Activated naive CD8-positive, alpha-beta T cell treated with anti-CD3 and anti-CD28 coated beads, Interleukin-2, amount 10 ng/mL, durations not matched to agents 7 days and 5 days (primary cell): ENCODE measurements around the gene QSOX2. TPM values are rescaled to one million over a fixed set of nuclear protein-coding genes. Genes with fewer than 3 reads are reported as not detected.

ENCODE experiments used
- ATAC-seq: fragments of 150-1000 bp; cut with Tn5 transposase; one replicate; pipeline ENCODE4 v1.10.0; 2021; ENCODE audit warnings: low read depth, moderate library complexity
- POLR2A ChIA-PET: fragments of 350-600 bp; sonication (Branson Sonifier 250); formaldehyde crosslinking; loops from one replicate; lab custom pipeline; 2021; ENCODE audit warnings: antibody characterized with exemption; lab: Charles Lee
- DNase-seq: peaks from one replicate; pipeline ENCODE4 v3.0.0; 2021
- H3K27ac Mint-ChIP-seq: one replicate; pipeline ENCODE4 v1.8.0; 2022; ENCODE audit warnings: mild to moderate bottlenecking, mixed read lengths
- H3K27me3 Mint-ChIP-seq: one replicate; pipeline ENCODE4 v1.8.0; 2022; ENCODE audit warnings: mild to moderate bottlenecking, moderate library complexity, mixed read lengths
- H3K36me3 Mint-ChIP-seq: one replicate; pipeline ENCODE4 v1.8.0; 2021; ENCODE audit warnings: mild to moderate bottlenecking, mixed read lengths
- H3K4me1 Mint-ChIP-seq: one replicate; pipeline ENCODE4 v1.8.0; 2021; ENCODE audit warnings: mixed read lengths
- H3K4me3 Mint-ChIP-seq: one replicate; pipeline ENCODE4 v1.8.0; 2022; ENCODE audit warnings: mild to moderate bottlenecking, moderate library complexity, mixed read lengths
- H3K9me3 Mint-ChIP-seq: one replicate; pipeline ENCODE4 v1.8.0; 2021; ENCODE audit warnings: mixed read lengths
- total RNA-seq, 2 experiments: library from RNA; stranded (reverse); gene quantifications; one replicate each; pipeline ENCODE4 v1.2.3, GENCODE V29; 2021

The QSOX2 gene
- total RNA-seq, 2 experiments from 2014 or later = 12.4 to 12.8 TPM

DNA sequence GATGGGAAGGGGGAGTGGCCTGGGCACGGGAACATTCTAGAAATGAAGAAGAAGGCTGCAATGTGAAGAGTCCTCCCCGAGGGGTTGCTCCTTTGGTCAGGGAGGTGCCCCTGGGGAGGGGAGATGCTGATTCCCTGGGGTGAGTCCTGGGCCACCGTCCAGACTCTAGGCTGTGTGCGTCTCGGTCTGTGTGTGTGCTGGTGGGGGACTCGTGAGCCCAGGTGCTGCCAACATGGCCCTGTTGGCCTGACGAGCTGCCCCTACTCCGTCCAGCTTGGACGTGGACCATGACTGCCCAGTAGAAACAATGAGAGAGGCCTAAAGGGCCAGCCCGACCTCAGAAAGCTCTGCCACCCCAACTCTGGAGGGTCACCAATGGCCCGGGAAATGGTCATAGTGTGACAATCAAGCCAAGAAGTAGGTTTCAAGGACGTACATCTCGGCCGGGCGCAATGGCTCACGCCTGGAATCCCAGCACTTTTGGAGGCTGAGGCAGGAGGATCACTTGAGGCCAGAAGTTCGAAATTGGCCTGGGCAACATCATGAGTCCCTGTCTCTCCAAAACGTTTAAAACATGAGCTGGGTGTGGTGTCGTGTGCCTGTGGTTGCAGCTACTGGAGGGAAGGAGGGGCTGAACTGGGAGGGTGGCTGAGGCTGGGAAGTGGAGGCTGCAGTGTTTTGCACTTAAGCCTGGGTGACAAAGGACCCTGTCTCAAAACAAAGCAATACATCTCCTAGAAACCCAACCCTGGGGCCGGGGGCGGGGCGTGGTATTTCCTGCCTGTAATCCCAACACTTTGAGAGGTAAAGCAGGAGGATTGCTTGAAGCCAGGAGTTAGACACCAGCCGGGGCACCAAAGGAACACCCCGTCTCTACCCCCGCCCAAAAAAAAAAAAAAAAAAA, 57.7 kb downstream of the QSOX2 start:
- ATAC-seq (no peak), DNase-seq (no peak)
- Mint-ChIP-seq H3K27me3 (peaks cover 39% of the 10 kb centered on the region), H3K4me3 (no peak overlapping the region), H3K36me3 (no peaks in the 10 kb centered on the region), H3K9me3 (no peaks in the 10 kb centered on the region), H3K4me1 (no peaks in the 10 kb centered on the region), H3K27ac (no peak overlapping the region)
- POLR2A ChIA-PET = interaction anchor here (0.6 kb wide), 1 partner anchor 260 kb away, joined by 5 read pairs; no protein-coding TSS in a partner anchor

DNA sequence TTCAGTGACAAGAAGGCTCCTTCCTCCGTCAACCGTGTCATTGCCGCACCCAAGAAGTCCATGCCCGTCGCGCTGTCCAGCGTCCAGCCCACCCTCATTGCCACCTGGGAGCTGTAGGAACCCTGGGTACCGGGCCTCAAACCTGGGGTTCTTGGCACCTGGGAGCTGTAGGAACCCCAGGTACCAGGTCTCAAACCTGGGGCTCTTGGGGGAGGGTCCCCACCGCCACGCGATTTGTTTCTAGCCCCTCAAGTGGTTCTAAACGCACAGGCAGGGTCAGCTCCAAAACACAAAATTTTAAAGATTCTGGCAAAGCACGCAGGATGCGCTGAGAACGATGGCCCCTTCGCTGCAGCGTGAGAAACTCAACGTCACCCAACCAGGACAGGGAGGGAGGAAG, 58.4 kb downstream of the QSOX2 start:
- H3K4me3 Mint-ChIP-seq = no peak overlapping the region
- DNase-seq = no peak
- peaks cover 34% of the 10 kb centered on the region for H3K27me3 Mint-ChIP-seq
- POLR2A ChIA-PET = no interaction called here
- no peaks in the 10 kb centered on the region for H3K36me3 Mint-ChIP-seq
- H3K9me3 Mint-ChIP-seq = no peaks in the 10 kb centered on the region
- no peaks in the 10 kb centered on the region for H3K4me1 Mint-ChIP-seq
- H3K27ac Mint-ChIP-seq = no peak overlapping the region
- ATAC-seq = no peak

DNA sequence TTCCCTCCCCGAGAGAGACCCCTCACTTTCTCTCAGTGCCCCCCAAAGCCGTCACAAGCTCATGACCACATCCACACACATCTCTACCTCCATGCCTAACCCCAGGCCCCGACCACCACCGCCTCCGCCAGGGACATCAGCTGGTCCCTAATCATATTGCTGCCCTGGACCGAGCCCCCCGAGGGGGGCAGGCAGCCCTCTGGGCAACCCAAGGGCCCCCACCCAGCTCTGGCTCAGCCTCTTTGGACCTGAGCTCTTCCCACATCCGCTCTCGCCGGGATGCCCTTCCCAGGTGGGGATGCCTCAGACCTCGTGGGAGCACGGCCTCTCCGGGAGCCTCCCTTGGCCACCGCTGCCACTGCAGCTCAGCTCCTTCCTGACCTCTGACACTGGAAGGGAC, 59.2 kb downstream of the QSOX2 start:
- POLR2A ChIA-PET = no interaction called here
- no peak overlapping the region for H3K4me3 Mint-ChIP-seq
- no peak overlapping the region for H3K27ac Mint-ChIP-seq
- no peaks in the 10 kb centered on the region for H3K36me3 Mint-ChIP-seq
- H3K9me3 Mint-ChIP-seq = no peaks in the 10 kb centered on the region
- no peaks in the 10 kb centered on the region for H3K4me1 Mint-ChIP-seq
- ATAC-seq (no peak), DNase-seq (no peak)
- H3K27me3 Mint-ChIP-seq = peaks cover 26% of the 10 kb centered on the region

DNA sequence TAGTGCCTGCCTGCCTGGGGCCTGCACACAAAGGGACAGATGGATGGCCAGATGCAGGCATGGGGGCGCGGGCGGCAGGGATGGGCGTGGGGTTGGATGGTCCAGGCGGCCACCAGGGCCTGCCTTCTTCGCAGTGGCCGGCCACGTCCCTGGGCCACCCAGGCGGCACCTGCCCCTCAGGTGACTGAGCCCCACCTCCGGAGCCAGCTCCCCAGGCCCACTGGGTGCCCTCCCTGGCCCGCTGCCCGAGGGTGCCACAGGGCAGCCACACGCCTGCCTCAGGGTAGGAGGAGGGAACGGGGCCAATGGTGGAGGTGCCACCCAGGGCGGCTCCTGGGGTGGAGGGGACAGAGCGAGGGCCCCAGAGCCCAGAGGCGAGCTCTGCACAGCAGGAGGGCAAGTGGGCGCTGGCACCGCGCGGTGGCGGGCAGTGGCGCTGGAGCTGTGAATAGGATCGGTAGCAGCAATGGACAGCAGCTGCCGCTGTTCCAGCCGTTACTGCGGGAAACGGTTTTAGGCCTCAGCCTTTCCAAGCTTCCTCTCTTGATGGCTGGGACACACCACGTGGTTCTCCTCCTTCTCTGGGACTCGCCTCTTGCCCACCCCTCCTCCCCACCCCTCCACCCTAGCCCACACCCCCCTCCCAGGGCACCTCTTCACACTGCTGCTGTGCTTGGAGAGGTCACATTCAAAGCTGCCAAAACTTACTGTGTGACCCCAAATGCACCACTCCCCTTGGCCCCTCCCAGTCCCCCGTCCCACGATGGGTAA, 59.8 kb downstream of the QSOX2 start:
- no peaks in the 10 kb centered on the region for H3K9me3 Mint-ChIP-seq
- no peaks in the 10 kb centered on the region for H3K4me1 Mint-ChIP-seq
- H3K36me3 Mint-ChIP-seq = no peaks in the 10 kb centered on the region
- POLR2A ChIA-PET = no interaction called here
- ATAC-seq = no peak
- H3K27ac Mint-ChIP-seq = no peak overlapping the region
- no peak overlapping the region for H3K4me3 Mint-ChIP-seq
- H3K27me3 Mint-ChIP-seq = peaks cover 20% of the 10 kb centered on the region
- DNase-seq = no peak

DNA sequence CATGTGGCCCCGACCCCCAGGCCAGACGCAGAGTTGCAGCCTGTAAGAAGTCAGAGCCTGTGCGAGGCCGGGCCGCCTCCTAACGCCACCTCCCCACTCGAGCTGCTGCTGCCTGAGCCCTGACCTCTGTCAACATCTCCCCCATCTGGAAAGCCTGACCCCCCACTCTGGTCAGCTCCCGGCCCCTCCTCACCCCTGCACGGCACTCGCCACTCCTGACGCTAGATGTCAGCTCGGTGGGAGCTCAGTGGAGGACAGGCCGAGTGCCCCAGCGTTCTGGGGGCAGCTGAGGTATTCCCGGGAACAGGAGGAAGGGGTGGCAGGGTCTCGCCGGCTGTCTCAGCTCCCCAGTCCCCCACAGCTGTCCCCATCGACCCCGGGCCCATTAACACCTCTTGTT, 60.5 kb downstream of the QSOX2 start:
- ATAC-seq = no peak
- no peak for DNase-seq
- no peak overlapping the region for H3K27ac Mint-ChIP-seq
- peaks cover 13% of the 10 kb centered on the region for H3K27me3 Mint-ChIP-seq
- H3K4me3 Mint-ChIP-seq = no peak overlapping the region
- H3K4me1 Mint-ChIP-seq = no peaks in the 10 kb centered on the region
- H3K9me3 Mint-ChIP-seq = no peaks in the 10 kb centered on the region
- no peaks in the 10 kb centered on the region for H3K36me3 Mint-ChIP-seq
- POLR2A ChIA-PET = no interaction called here

DNA sequence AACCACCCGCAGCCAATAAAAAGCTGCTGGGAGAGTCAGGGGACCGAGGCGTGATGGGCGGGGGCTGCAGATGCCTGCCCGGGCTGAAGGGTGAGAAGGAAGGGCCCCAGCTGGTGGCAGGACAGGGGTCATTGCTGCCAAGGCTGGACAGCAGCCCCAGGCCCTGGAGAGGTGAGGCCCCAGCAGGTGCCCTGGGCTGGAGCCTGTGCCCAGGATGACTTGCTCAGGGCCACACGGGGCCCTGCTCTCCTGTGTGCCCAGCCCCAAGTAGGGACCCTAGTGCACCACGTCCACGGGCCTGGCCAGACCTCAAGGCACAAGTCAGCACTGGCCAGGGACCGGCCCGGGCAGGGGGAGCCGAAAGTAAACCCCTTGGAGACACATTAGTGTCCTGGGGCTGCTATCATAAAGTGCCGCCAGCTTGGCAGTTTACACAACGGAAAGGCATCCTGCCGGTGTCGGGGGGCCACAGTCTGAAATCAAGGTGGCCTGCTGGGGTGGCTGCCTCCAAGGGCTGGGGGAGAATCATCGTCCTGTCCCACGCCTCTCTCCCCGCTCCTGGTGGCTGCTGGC, 62.7 kb downstream of the QSOX2 start:
- POLR2A ChIA-PET = no interaction called here
- Mint-ChIP-seq H3K36me3 (no peaks in the 10 kb centered on the region), H3K4me3 (no peak overlapping the region), H3K9me3 (no peaks in the 10 kb centered on the region), H3K4me1 (no peaks in the 10 kb centered on the region), H3K27ac (no peak overlapping the region), H3K27me3 (peaks cover 10% of the 10 kb centered on the region)
- ATAC-seq = no peak
- DNase-seq = no peak

DNA sequence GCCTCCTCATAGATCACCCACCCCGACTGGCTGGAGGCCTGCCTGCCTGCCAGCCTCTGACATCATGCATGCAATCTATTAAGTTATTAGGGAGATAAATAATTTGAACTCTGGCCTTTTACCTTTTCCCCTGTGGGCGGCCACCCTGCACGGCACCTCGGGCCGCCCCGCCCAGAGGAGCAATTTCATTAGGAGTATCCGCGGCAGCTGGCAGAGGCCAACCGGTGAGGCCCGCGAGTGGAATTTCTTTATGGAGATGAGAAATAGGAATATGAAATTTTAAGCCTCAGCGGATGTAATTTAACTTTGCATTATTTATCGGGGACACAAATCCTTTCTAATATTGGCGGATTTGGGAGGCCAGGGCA, 63.2 kb downstream of the QSOX2 start:
- Mint-ChIP-seq H3K9me3 (no peaks in the 10 kb centered on the region), H3K36me3 (no peaks in the 10 kb centered on the region), H3K4me1 (no peaks in the 10 kb centered on the region), H3K27me3 (peaks cover 10% of the 10 kb centered on the region), H3K27ac (no peak overlapping the region), H3K4me3 (no peak overlapping the region)
- DNase-seq (no peak), ATAC-seq (no peak)
- POLR2A ChIA-PET = no interaction called here

DNA sequence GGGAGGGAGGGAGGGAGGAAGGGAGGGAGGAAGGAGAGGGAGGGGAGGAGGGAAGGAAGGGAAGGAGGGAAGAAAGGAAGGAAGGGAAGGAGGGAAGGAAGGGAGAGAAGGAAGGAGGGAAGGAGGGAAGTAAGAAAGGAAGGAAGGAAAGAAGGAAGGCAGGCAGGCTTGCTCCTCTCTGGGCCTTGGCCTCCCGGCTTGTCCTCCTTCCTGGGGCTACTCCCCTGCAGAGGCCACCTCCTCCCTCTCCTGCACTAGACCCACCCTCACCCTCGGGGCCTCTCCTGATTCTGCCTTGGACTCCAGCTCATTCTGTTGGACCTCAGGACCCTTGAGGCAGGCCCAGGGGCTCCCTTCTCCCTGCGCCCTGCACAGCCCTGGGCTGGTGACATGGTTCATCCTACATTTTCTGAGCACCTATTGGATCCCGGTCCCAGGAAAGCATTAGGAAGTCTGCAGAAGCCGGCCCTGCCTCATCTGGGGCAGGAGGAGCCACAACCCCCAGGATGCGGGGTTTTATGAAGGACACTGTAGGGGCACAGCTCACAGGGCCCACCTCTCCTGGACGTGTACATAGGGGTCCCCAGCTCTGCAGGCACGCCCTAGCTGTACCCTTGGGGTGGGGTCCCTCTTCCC, 63.7 kb downstream of the QSOX2 start:
- Mint-ChIP-seq H3K27ac (no peak overlapping the region), H3K4me1 (no peaks in the 10 kb centered on the region), H3K4me3 (no peak overlapping the region), H3K36me3 (no peaks in the 10 kb centered on the region), H3K9me3 (no peaks in the 10 kb centered on the region), H3K27me3 (peaks cover 10% of the 10 kb centered on the region)
- DNase-seq (no peak), ATAC-seq (no peak)
- POLR2A ChIA-PET = no interaction called here

DNA sequence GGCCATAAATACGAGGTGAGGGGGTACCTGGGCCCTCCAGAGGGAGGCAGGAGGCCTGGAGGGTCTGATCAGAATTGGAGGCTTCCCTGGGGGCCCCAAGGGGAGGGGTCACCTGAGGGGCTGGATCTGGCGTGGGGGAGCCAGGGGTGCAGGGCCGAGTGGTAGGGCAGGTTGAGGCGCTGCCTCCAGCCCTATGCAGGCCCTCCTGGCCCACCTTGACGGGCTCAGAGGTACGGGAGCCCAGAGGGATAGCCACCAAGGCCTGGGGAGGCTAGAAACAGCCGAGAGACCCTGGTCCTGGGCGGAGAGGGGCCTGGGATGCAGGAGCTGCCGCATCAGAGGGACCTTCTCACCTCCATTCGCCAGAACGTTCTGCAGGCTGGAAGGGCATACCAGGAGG, 65.0 kb downstream of the QSOX2 start:
- no peaks in the 10 kb centered on the region for H3K36me3 Mint-ChIP-seq
- POLR2A ChIA-PET = no interaction called here
- DNase-seq = no peak
- no peak for ATAC-seq
- no peak overlapping the region for H3K4me3 Mint-ChIP-seq
- H3K27me3 Mint-ChIP-seq = peaks cover 8% of the 10 kb centered on the region
- no peak overlapping the region for H3K27ac Mint-ChIP-seq
- H3K4me1 Mint-ChIP-seq = no peaks in the 10 kb centered on the region
- no peaks in the 10 kb centered on the region for H3K9me3 Mint-ChIP-seq

DNA sequence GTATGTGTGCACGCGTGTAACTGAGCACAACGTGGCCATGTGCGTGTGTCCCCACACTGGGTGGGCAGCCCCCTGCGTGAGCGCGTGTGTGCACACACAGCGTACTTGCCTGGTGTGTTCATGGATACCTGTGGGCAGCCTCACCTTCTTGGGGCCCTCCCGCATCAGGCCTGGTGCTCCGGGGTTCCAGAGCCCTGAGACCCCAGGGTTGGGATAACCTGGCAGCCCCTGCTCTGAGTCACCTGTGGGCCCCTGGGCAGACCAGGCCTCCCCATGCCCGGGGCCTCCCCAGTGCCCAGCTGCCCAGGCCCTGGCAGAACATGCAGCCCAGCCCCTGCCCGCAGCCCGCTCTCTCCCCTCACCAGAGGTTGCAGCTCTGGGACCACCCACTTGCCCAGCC, 65.9 kb downstream of the QSOX2 start:
- H3K4me3 Mint-ChIP-seq = no peak overlapping the region
- DNase-seq (no peak), ATAC-seq (no peak)
- no peaks in the 10 kb centered on the region for H3K9me3 Mint-ChIP-seq
- H3K27me3 Mint-ChIP-seq = peaks cover 6% of the 10 kb centered on the region
- no peaks in the 10 kb centered on the region for H3K36me3 Mint-ChIP-seq
- no peak overlapping the region for H3K27ac Mint-ChIP-seq
- no peaks in the 10 kb centered on the region for H3K4me1 Mint-ChIP-seq
- POLR2A ChIA-PET = no interaction called here

DNA sequence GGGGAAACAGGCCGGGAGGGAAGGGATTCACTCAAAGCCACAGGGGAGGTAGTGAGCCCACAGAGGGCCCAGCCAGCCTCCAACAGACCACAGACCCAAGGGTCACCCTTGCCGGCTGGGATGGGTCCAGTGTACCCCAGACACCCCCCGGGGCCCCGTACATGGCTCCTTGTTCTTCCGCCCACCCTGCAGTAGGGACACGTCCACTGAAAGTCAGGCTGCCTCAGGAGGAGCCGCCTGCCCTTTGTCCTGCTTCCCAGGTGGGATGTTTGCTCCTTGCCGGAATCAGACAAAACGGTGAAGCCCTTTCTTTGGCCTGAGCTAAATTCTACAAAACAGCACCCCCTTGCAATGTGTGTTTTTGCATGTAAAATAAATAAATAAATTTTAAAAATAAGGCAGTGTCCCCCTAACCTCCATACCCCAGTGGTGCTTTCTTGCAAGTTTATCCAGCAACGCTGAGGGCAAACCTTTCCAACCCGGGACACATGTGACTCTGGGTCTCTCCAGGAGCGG, 66.5 kb downstream of the QSOX2 start:
- DNase-seq = no peak
- H3K36me3 Mint-ChIP-seq = no peaks in the 10 kb centered on the region
- POLR2A ChIA-PET = no interaction called here
- ATAC-seq = no peak
- no peaks in the 10 kb centered on the region for H3K9me3 Mint-ChIP-seq
- no peaks in the 10 kb centered on the region for H3K4me1 Mint-ChIP-seq
- no peaks in the 10 kb centered on the region for H3K27me3 Mint-ChIP-seq
- H3K27ac Mint-ChIP-seq = no peak overlapping the region
- H3K4me3 Mint-ChIP-seq = no peak overlapping the region

DNA sequence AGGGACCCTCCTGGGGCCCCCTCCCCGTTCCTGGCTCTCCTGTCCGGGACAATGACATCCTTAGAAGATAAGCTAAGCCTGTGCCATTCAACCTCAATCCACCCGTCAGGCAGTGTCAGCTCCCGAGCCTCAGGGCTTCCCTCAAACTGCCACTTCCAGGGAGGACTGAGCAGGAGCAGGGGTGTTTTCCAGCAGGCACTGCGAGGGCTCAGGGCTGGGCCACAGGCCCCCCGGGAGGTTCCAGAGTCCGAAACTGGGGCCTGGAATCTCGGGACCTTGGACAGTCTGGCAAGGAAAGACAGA, 66.9 kb downstream of the QSOX2 start:
- no peak overlapping the region for H3K4me3 Mint-ChIP-seq
- no peaks in the 10 kb centered on the region for H3K36me3 Mint-ChIP-seq
- no peaks in the 10 kb centered on the region for H3K27me3 Mint-ChIP-seq
- H3K27ac Mint-ChIP-seq = no peak overlapping the region
- no peaks in the 10 kb centered on the region for H3K9me3 Mint-ChIP-seq
- DNase-seq (no peak), ATAC-seq (no peak)
- POLR2A ChIA-PET = no interaction called here
- no peaks in the 10 kb centered on the region for H3K4me1 Mint-ChIP-seq

DNA sequence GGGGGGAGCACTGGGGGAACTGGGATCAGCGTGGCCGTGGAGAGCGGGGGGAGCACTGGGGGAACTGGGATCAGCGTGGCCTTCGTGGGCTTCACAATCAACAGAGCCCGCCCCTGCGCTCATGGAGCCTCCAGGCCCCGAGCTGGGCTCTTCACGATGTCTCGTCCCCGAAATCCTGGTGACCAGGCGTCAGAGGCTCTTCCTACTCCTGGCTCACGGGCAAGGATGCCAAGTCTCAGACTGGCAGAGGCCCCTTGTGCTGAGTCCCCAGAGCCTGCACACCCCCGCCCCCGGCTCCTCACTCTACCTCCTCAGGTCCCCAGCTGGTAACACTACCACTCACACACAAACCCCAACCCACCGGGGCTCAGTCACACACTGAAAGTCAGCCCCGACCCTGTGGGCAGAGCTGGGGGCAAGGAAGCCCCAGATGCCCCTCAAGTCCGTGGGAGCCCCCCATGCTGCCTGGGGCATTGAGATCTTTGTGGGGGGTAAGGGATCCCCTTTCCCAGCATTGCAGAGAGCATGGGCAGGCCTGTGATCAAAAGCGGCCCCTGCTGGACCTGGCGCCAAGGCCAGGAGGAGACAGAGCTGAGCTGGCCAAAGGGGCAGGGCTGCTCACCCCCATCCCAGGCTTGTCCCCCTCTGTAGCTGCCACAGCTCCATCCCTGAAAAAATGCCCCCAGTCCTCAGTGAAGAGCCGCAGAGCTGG, 67.4 kb downstream of the QSOX2 start:
- no peak for DNase-seq
- no peaks in the 10 kb centered on the region for H3K9me3 Mint-ChIP-seq
- no peaks in the 10 kb centered on the region for H3K36me3 Mint-ChIP-seq
- POLR2A ChIA-PET = no interaction called here
- H3K27me3 Mint-ChIP-seq = no peaks in the 10 kb centered on the region
- no peak overlapping the region for H3K4me3 Mint-ChIP-seq
- H3K27ac Mint-ChIP-seq = no peak overlapping the region
- H3K4me1 Mint-ChIP-seq = no peaks in the 10 kb centered on the region
- ATAC-seq = no peak
